Embryonic facial prominence (tissue), 1 donor: Measurements from ENCODE around the gene IL37.

Source experiments
- DNase-seq: peaks from one replicate; pipeline ENCODE4 v3.0.0-alpha.2; 2016; ENCODE audit errors: extremely low spot score

The IL37 gene

GRCh38 chr2:112959109-112959812 lies 48.3 kb downstream of the IL37 start:
- DNase-seq, result no peak

- DNase-seq, result no peak
Measured at GRCh38 chr2:112960230-112960825, 49.4 kb downstream of the IL37 start.

GRCh38 chr2:112962308-112963175 lies 51.6 kb downstream of the IL37 start:
- DNase-seq, result no peak

GRCh38 chr2:112967023-112967422 lies 56.1 kb downstream of the IL37 start:
- no peak for DNase-seq
